Loucy (cell line): ENCODE results near the gene PIK3C2A.

Source experiments
- EZH2phosphoT487 ChIP-seq: fragments of 200-600 bp; IDR thresholded peaks from 2 replicates; pipeline ENCODE4 v1.6.1; 2018; ENCODE audit warnings: antibody characterized with exemption, mild to moderate bottlenecking, moderate library complexity, borderline replicate concordance
- TF ChIP-seq, protein P1 (sequence below): fragments of 200-600 bp; sonication (generic); conservative IDR thresholded peaks from 2 replicates; pipeline ENCODE4 v1.5.1; 2014; ENCODE audit warnings: mild to moderate bottlenecking, antibody characterized with exemption, low read length

DNA sequence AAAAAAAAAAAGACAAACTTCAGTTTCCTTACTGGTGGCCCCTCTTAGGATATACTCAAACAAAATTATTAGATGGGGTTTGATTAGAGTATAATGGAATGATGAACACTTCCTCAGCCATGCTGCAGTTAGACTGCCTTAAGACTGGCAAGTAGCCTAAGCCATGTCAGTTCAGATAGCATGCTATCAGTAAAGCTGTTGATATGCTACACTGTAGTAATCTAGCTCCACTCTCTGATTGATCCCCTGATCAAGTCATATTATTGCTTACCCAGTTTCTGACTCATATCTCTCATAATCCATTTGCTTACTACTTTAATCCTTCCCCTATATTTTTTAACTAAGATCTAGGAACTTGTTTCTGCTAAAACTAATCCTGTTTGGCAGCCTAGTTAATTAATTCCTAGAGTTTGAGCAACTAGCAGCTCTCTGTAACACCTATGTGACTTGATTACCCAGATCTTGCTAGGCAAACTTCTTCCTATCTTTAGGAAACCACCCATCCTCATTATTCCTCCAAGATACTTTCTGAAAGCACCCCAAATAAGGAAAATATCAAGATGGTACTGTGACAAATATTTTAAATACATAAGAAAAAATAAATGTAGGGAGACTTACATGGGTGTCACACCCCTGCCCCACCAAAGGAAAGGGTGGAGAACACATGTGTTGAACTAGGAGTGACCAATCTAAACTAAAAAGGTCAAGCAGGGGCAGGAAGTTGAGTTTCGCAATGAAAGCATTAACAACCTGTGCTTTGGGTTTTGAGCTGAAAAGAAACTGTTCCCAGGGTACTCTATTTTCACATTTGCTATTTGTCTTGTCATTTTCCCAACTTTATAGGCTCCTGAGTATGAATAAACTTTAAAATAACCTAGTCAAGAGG, 43.2 kb downstream of the PIK3C2A start:
- TF ChIP-seq, protein P1, sequence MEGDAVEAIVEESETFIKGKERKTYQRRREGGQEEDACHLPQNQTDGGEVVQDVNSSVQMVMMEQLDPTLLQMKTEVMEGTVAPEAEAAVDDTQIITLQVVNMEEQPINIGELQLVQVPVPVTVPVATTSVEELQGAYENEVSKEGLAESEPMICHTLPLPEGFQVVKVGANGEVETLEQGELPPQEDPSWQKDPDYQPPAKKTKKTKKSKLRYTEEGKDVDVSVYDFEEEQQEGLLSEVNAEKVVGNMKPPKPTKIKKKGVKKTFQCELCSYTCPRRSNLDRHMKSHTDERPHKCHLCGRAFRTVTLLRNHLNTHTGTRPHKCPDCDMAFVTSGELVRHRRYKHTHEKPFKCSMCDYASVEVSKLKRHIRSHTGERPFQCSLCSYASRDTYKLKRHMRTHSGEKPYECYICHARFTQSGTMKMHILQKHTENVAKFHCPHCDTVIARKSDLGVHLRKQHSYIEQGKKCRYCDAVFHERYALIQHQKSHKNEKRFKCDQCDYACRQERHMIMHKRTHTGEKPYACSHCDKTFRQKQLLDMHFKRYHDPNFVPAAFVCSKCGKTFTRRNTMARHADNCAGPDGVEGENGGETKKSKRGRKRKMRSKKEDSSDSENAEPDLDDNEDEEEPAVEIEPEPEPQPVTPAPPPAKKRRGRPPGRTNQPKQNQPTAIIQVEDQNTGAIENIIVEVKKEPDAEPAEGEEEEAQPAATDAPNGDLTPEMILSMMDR: no peak
- TF ChIP-seq EZH2phosphoT487: no peak
